HG02623 (cell line): Measurements from ENCODE around the gene ZBTB7C.

Experiments
- ATAC-seq: cut with Tn5 transposase; IDR thresholded peaks from one replicate; pipeline ENCODE4 v1.9.1; 2021; ENCODE audit warnings: moderate library complexity; ENCODE audit not compliant: unreplicated experiment

The ZBTB7C gene

GRCh38 chr18:48197819-48198218 is 211.4 kb downstream of the ZBTB7C start:
- ATAC-seq: no peak

- no peak for ATAC-seq
Observed at GRCh38 chr18:48195787-48196186, 213.4 kb downstream of the ZBTB7C start.

- ATAC-seq: no peak
Observed at GRCh38 chr18:48194591-48195181, 214.5 kb downstream of the ZBTB7C start.

- no peak for ATAC-seq
Observed at GRCh38 chr18:48193521-48194492, 215.4 kb downstream of the ZBTB7C start.

- no peak for ATAC-seq
Observed at GRCh38 chr18:48192542-48192941, 216.6 kb downstream of the ZBTB7C start.

- ATAC-seq: no peak
Observed at GRCh38 chr18:48191494-48191893, 217.7 kb downstream of the ZBTB7C start.

GRCh38 chr18:48190994-48191393 is 218.2 kb downstream of the ZBTB7C start:
- ATAC-seq: no peak

- no peak for ATAC-seq
Observed at GRCh38 chr18:48188609-48189008, 220.6 kb downstream of the ZBTB7C start.

GRCh38 chr18:48186861-48187260 is 222.3 kb downstream of the ZBTB7C start:
- ATAC-seq: no peak

GRCh38 chr18:48186131-48186766 is 222.9 kb downstream of the ZBTB7C start:
- no peak for ATAC-seq

GRCh38 chr18:48184118-48184517 is 225.1 kb downstream of the ZBTB7C start:
- ATAC-seq: no peak

GRCh38 chr18:48183613-48184012 is 225.6 kb downstream of the ZBTB7C start:
- no peak for ATAC-seq

GRCh38 chr18:48182779-48183178 is 226.4 kb downstream of the ZBTB7C start:
- no peak for ATAC-seq

- no peak for ATAC-seq
Observed at GRCh38 chr18:48181857-48182256, 227.3 kb downstream of the ZBTB7C start.

GRCh38 chr18:48181087-48181823 is 227.9 kb downstream of the ZBTB7C start:
- ATAC-seq: no peak

- no peak for ATAC-seq
Observed at GRCh38 chr18:48179666-48180065, 229.5 kb downstream of the ZBTB7C start.

GRCh38 chr18:48179001-48179400 is 230.2 kb downstream of the ZBTB7C start:
- no peak for ATAC-seq

- ATAC-seq: no peak
Observed at GRCh38 chr18:48176909-48177308, 232.3 kb downstream of the ZBTB7C start.

GRCh38 chr18:48173557-48173956 is 235.6 kb downstream of the ZBTB7C start:
- ATAC-seq: no peak

- ATAC-seq: no peak
Observed at GRCh38 chr18:48172226-48173006, 236.8 kb downstream of the ZBTB7C start.
